Astrocyte of the spinal cord (primary cell): ENCODE measurements around the gene ROR1.

ENCODE experiments used
- DNase-seq: peaks from one replicate; pipeline ENCODE4 v3.0.0; 2011; ENCODE audit warnings: low read depth, low spot score
- H3K4me3 ChIP-seq: 2 replicates; pipeline ENCODE4 v1.5.1; 2011; ENCODE audit warnings: low read depth, mild to moderate bottlenecking, low read length, moderate library complexity
- in situ Hi-C: cut with HindIII; loops from 2 replicates; pipeline ENCODE4 v1.10.0; 2017; ENCODE audit warnings: low sequenced_read_pairs
- TF ChIP-seq, protein P1 (sequence below): IDR thresholded peaks from 2 replicates; pipeline ENCODE4 v1.5.1; 2012; ENCODE audit warnings: low read depth, mild to moderate bottlenecking, low read length, inconsistent platforms

The ROR1 gene

DNA sequence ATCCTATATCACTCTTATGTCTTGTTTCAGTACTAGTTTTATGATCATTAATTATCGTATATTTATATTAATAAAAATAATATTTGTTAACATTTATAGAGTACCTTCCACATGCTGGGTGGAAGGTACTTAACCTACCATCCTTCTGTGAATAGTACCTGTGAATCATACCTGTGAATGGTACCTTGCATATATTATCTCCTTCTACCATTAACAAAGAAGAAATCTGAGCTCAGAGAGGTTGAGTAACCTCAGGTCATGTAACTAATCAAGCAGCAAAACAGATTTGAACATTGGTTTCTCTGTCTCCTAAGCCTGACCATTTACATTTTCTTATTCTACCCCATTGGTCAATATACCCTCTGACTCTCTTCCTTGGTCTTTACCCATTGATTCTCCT is 255.2 kb downstream of the ROR1 start:
- TF ChIP-seq, protein P1, sequence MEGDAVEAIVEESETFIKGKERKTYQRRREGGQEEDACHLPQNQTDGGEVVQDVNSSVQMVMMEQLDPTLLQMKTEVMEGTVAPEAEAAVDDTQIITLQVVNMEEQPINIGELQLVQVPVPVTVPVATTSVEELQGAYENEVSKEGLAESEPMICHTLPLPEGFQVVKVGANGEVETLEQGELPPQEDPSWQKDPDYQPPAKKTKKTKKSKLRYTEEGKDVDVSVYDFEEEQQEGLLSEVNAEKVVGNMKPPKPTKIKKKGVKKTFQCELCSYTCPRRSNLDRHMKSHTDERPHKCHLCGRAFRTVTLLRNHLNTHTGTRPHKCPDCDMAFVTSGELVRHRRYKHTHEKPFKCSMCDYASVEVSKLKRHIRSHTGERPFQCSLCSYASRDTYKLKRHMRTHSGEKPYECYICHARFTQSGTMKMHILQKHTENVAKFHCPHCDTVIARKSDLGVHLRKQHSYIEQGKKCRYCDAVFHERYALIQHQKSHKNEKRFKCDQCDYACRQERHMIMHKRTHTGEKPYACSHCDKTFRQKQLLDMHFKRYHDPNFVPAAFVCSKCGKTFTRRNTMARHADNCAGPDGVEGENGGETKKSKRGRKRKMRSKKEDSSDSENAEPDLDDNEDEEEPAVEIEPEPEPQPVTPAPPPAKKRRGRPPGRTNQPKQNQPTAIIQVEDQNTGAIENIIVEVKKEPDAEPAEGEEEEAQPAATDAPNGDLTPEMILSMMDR = no peak
- DNase-seq = no peak
- in situ Hi-C loops = no loop called here
- no peak overlapping the region for H3K4me3 ChIP-seq

DNA sequence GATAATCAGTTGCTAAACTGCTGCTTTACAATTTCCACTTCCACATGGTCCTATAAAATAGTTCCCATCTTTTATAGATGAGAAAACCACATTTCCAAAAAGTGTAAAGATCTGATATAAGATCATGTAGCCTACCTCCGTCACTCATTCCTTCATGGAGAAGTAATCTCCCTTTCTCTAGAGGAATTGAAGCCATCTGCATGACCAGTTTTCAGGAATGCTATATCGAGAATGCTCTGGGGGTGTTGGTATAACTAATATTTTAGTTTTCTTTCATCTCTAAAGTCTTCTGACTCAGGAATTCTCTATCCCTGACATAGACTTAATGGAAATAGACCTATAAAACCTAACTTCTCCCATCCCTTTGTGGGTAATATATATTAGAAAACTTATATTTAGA is 256.6 kb downstream of the ROR1 start:
- no peak for DNase-seq
- in situ Hi-C loops = no loop called here
- H3K4me3 ChIP-seq = no peak overlapping the region
- TF ChIP-seq, protein P1 = no peak

DNA sequence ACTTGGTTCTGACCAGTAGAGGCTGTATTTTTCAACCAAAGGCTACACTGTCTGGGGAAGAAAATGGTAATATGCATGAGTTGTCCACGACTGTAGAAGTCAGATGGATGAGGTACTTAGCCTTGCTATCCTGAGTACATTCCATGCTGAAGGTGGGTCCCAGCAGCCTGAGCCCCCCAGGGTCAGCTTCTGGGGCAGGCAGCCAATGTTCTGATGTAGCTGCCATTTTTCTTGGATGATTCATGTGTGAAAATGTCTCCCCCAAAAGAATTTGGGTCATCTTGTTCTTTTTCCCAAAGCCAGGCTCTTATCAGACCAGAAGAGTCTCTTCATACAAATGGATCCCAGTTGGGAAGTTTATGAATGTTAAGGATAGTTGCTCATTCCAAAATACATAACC is 257.4 kb downstream of the ROR1 start:
- in situ Hi-C loops = no loop called here
- H3K4me3 ChIP-seq = no peak overlapping the region
- no peak for DNase-seq
- TF ChIP-seq, protein P1 = no peak

DNA sequence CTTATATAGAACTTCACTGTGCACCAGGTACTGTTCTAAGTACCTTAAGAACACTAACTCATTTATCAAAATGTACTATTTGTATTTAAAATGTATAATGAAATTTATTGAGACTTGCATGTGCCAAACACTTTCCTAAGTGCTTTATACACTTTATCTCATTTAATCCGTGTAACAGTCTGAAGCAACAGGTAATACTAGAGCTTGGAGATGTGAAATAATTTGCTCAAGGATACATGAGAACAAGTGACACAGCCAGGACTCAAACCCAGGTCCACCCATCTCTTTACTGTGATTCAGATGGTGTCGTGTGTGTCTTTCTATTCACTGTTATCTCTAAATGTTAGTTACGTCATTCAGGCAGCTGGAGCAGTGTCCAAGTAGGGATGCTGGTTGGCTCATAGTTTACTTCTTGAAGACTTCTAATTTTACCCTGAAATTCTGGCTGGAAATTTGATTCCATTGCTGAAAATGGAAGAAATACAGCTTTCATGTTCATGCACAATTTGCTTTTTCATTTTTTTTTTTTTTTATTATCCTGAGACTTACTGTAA is 259.9 kb downstream of the ROR1 start:
- peak; percentile 60 for DNase-seq
- in situ Hi-C loops = no loop called here
- TF ChIP-seq, protein P1 = no peak
- H3K4me3 ChIP-seq = no peak overlapping the region

DNA sequence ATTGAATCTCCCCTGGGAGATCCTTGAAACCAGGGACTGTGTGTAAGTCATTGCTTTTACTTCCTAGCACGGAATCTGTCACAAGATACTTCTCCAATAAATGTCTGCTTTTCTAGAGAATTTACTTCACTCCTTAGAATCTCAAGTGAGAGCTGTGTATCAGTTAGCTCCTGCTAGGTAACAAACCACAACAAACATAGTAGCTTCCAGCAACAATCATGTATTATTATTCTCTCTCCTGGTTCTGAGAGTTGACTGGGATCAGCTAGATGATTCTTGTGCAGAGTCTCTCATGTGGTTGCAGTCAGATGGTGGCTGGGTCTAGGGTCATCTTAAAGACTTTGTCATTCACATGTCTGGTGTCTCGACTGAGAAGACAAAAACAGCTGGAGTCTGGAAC is 262.7 kb downstream of the ROR1 start:
- no peak overlapping the region for H3K4me3 ChIP-seq
- DNase-seq = peak; percentile 4
- TF ChIP-seq, protein P1 = no peak
- in situ Hi-C loops = no loop called here

DNA sequence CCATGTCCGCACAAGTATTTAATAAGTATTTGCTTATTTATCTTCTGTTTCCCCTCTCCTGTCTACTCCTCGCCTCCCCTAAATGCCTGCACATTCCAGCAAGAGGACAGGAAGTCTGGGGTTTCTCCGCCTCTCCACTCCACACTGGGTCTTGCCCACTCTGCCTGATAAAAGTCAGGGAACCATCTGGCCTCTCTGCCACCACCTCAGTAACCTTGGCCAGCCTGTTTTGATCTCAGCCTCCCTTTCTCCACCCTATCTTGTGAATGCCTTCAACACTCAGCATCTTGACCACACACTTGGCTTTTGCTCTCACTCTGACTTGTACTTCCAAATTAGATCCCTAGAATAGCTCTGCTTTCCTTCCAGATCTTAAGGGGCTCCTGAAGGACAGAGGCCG is 264.3 kb downstream of the ROR1 start:
- H3K4me3 ChIP-seq = no peak overlapping the region
- in situ Hi-C loops = no loop called here
- DNase-seq = peak; percentile 18
- TF ChIP-seq, protein P1 = no peak

DNA sequence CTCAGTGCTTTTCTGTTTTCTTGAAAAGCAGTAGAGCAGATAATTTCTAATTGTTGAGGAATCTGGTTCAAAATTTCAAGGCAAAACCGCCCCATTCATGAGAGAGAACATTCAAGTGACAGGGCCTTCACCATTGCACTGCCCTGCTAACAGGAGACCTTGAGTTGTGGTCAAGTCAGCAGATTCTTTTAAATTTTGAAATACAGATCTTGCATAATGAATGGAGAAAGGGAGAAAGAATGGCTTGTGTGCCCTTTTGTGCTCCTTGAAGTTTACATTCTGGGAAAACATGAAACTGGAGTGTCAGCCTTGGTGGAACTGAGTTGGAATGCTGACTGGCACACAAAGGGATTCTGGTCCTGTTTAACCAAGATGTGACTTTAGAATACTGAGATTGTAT is 265.1 kb downstream of the ROR1 start:
- DNase-seq = no peak
- in situ Hi-C loops = no loop called here

More for the DNA sequence above, 265.1 kb downstream of the ROR1 start:
- TF ChIP-seq, protein P1 = no peak
- H3K4me3 ChIP-seq = no peak overlapping the region
